Suprapubic skin (tissue), 4 donors: Measurements from ENCODE around the gene BCHE.

ENCODE experiments used
- EP300 ChIP-seq: sonication (generic); formaldehyde crosslinking; IDR thresholded peaks from one replicate; pipeline ENCODE4 v1.6.1; 2017; ENCODE audit warnings: antibody characterized with exemption
- POLR2AphosphoS5 ChIP-seq, 3 donors: sonication (generic); formaldehyde crosslinking; IDR thresholded peaks; one replicate each; pipeline ENCODE4 v1.6.1; 2017; ENCODE audit warnings: antibody characterized with exemption in 3 of 3
- TF ChIP-seq, protein P1 (sequence below), 2 donors: fragments of 200-600 bp in 1 of 2; fragments of 450-650 bp in 1 of 2; sonication (generic) in 1 of 2; IDR thresholded peaks; one replicate each; pipeline ENCODE4 v1.5.1; 2016 to 2019; ENCODE audit warnings: antibody characterized with exemption in 2 of 2, mild to moderate bottlenecking in 1 of 2, moderate library complexity in 1 of 2

DNA sequence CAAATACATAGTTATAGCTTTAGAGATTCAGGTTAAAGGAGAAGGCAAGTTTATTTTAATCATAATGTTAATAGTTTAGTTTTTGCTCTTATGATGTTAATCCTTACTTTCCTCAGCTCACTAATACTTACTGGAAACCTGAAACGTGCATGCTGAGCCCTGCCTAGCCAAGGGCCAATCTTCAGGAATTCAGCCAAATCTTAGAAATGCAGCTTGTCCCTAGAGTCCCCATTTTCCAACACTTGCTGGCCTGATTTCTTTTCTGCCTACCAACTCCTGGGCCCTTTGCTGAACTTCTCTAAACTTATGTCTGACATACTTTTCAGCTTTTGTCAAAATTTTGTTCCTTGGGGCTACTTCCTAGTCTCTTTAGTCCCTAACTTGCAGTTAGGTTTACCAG, 22.8 kb downstream of the BCHE start:
- TF ChIP-seq, protein P1, sequence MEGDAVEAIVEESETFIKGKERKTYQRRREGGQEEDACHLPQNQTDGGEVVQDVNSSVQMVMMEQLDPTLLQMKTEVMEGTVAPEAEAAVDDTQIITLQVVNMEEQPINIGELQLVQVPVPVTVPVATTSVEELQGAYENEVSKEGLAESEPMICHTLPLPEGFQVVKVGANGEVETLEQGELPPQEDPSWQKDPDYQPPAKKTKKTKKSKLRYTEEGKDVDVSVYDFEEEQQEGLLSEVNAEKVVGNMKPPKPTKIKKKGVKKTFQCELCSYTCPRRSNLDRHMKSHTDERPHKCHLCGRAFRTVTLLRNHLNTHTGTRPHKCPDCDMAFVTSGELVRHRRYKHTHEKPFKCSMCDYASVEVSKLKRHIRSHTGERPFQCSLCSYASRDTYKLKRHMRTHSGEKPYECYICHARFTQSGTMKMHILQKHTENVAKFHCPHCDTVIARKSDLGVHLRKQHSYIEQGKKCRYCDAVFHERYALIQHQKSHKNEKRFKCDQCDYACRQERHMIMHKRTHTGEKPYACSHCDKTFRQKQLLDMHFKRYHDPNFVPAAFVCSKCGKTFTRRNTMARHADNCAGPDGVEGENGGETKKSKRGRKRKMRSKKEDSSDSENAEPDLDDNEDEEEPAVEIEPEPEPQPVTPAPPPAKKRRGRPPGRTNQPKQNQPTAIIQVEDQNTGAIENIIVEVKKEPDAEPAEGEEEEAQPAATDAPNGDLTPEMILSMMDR (IDR thresholded peaks at IDR 0.05) = no peak
- no peak for TF ChIP-seq POLR2AphosphoS5 (IDR thresholded peaks at IDR 0.05)
- TF ChIP-seq EP300 = no peak
